A549 (cell line): Measurements from ENCODE around the gene RTN4RL2. TPM values are rescaled to one million over a fixed set of nuclear protein-coding genes. Genes with fewer than 3 reads are reported as not detected.

Experiments used
- ATAC-seq, 2 experiments: fragments of 200-7000 bp in 1 of 2; fragments of >200 bp in 1 of 2; cut with Nextera tagmentation in 1 of 2; cut with Tn5 transposase in 1 of 2; 3 replicates each; pipeline versions ENCODE4 v1.8.0 to v1.9.1; 2018 to 2020; ENCODE audit warnings: mild to moderate bottlenecking in 1 of 2, moderate library complexity in 1 of 2
- CTCF ChIA-PET: fragments of 300-600 bp; sonication (Branson Sonifier 250); formaldehyde crosslinking; extraction: SDS; loops from one replicate; lab custom pipeline; 2021; ENCODE audit warnings: antibody characterized with exemption, inconsistent platforms; lab: Yijun Ruan, JAX
- POLR2A ChIA-PET: fragments of 350-600 bp; formaldehyde crosslinking; extraction: SDS; loops from one replicate; lab custom pipeline; 2021; ENCODE audit warnings: antibody characterized with exemption, inconsistent platforms; lab: Yijun Ruan, JAX
- DNase-seq, 2 experiments: peaks; one replicate each; pipeline versions ENCODE4 v3.0.0 to v3.0.0-alpha.2; 2011 to 2016; ENCODE audit warnings: low read depth in 1 of 2, low spot score in 1 of 2
- FAIRE-seq: peaks from 2 replicates; lab custom pipeline; 2011; peaks lifted over from hg19 to GRCh38; lab: Jason Lieb, UNC
- H3K27ac ChIP-seq, 2 experiments: fragments of >200 bp; sonication (Bioruptor Twin); formaldehyde crosslinking; 3 replicates each; pipeline ENCODE4 v1.5.1; 2016 to 2017
- H3K4me1 ChIP-seq: fragments of >200 bp; sonication (Bioruptor Twin); formaldehyde crosslinking; 3 replicates; pipeline ENCODE4 v1.6.1; 2016
- H3K4me2 ChIP-seq: fragments of >200 bp; sonication (Bioruptor Twin); formaldehyde crosslinking; 3 replicates; pipeline ENCODE4 v1.6.1; 2016
- H3K4me3 ChIP-seq: fragments of >200 bp; sonication (Bioruptor Twin); formaldehyde crosslinking; 3 replicates; pipeline ENCODE4 v1.5.1; 2016
- H3K9me3 ChIP-seq: fragments of >200 bp; sonication (Bioruptor Twin); formaldehyde crosslinking; 3 replicates; pipeline ENCODE4 v1.6.1; 2016
- BCL3 ChIP-seq: fragments of >200 bp; sonication (Bioruptor Twin); formaldehyde crosslinking; IDR thresholded peaks from 3 replicates; pipeline ENCODE4 v1.6.1; 2016
- CBX2 ChIP-seq: fragments of 200-600 bp; sonication (generic); IDR thresholded peaks from 2 replicates; pipeline ENCODE4 v1.6.1; 2016; ENCODE audit warnings: low read depth, mild to moderate bottlenecking, borderline replicate concordance
- CEBPB ChIP-seq, 2 experiments: fragments of >200 bp in 1 of 2; sonication (Bioruptor Twin) in 1 of 2; formaldehyde crosslinking in 1 of 2; IDR thresholded peaks; 2 replicates each; pipeline ENCODE4 v1.6.1; 2012 to 2016
- CTCF ChIP-seq: fragments of >200 bp; sonication (Bioruptor Twin); formaldehyde crosslinking; IDR thresholded peaks from 3 replicates; pipeline ENCODE4 v1.5.1; 2016
- EHF ChIP-seq: fragments of 250-450 bp; sonication (Bioruptor Pico); IDR thresholded peaks from 2 replicates; pipeline ENCODE4 v1.5.0; 2020; ENCODE audit warnings: mild to moderate bottlenecking
- EHMT2 ChIP-seq: fragments of 200-600 bp; sonication (generic); IDR thresholded peaks from 2 replicates; pipeline ENCODE4 v1.6.1; 2016; ENCODE audit warnings: antibody characterized with exemption, low read depth, mild to moderate bottlenecking, moderate library complexity
- EP300 ChIP-seq, 2 experiments: fragments of >200 bp; sonication (Bioruptor Twin); formaldehyde crosslinking; IDR thresholded peaks; 2 replicates in 1 of 2; 3 replicates in 1 of 2; pipeline ENCODE4 v1.6.1; 2016 to 2017
- FOSB ChIP-seq: fragments of 250-450 bp; sonication (Bioruptor Pico); IDR thresholded peaks from 2 replicates; pipeline ENCODE4 v1.5.0; 2020; ENCODE audit warnings: mild to moderate bottlenecking, moderate library complexity
- FOXS1 ChIP-seq: fragments of 250-450 bp; sonication (Bioruptor Pico); IDR thresholded peaks from 2 replicates; pipeline ENCODE4 v1.5.0; 2020; ENCODE audit warnings: mild to moderate bottlenecking, moderate library complexity
- KDM5A ChIP-seq: fragments of 200-600 bp; sonication (generic); IDR thresholded peaks from 2 replicates; pipeline ENCODE4 v1.6.1; 2016; ENCODE audit warnings: antibody characterized with exemption, mild to moderate bottlenecking
- MAFK ChIP-seq: fragments of 450-650 bp; IDR thresholded peaks from 2 replicates; pipeline ENCODE4 v1.6.1; 2014; ENCODE audit not compliant: partially characterized antibody
- MYC ChIP-seq: IDR thresholded peaks from 2 replicates; pipeline ENCODE4 v1.6.1; 2012; ENCODE audit warnings: mild to moderate bottlenecking, inconsistent platforms, low read length, improper control_type of control experiment, borderline replicate concordance
- NFE2L2 ChIP-seq: fragments of 150-350 bp; conservative IDR thresholded peaks from 2 replicates; pipeline ENCODE4 v1.6.1; 2014; ENCODE audit warnings: low read length
- NR3C1 ChIP-seq: fragments of >200 bp; sonication (Bioruptor Twin); formaldehyde crosslinking; IDR thresholded peaks from 3 replicates; pipeline ENCODE4 v1.6.1; 2017
- PBX3 ChIP-seq: IDR thresholded peaks from 2 replicates; pipeline ENCODE4 v1.6.1; 2012
- RAD21 ChIP-seq, 2 experiments: fragments of >200 bp in 1 of 2; sonication (Bioruptor Twin) in 1 of 2; formaldehyde crosslinking in 1 of 2; IDR thresholded peaks in 1 of 2; conservative IDR thresholded peaks in 1 of 2; 2 replicates in 1 of 2; 3 replicates in 1 of 2; pipeline ENCODE4 v1.6.1; 2012 to 2018; ENCODE audit warnings: inconsistent platforms in 1 of 2
- RARB ChIP-seq: fragments of 250-450 bp; sonication (Bioruptor Pico); IDR thresholded peaks from 2 replicates; pipeline ENCODE4 v1.8.0; 2021; ENCODE audit warnings: mild to moderate bottlenecking, moderate library complexity
- RFX5 ChIP-seq: fragments of 450-650 bp; IDR thresholded peaks from 2 replicates; pipeline ENCODE4 v1.7.1; 2014; ENCODE audit warnings: antibody characterized with exemption, mild to moderate bottlenecking, moderate library complexity
- ZC3H11A ChIP-seq: fragments of 450-650 bp; IDR thresholded peaks from 2 replicates; pipeline ENCODE4 v1.6.1; 2014; ENCODE audit warnings: antibody characterized with exemption, mild to moderate bottlenecking
- ZFP36 ChIP-seq: fragments of 450-650 bp; IDR thresholded peaks from 2 replicates; pipeline ENCODE4 v1.6.1; 2014; ENCODE audit warnings: borderline replicate concordance; ENCODE audit not compliant: partially characterized antibody
- WGBS: methylation state at CpG from one replicate; pipeline ENCODE4 v1.1.6; 2017; ENCODE audit errors: missing lambda C conversion rate; 5-methylcytosine and 5-hydroxymethylcytosine counted together
- polyA plus RNA-seq, 4 experiments: library from polyadenylated mRNA; depleted of rRNA in 3 of 4; stranded (reverse); fragments of >200 nt; fragmentation: RNase III in 1 of 4; extraction: RNeasy Plus Mini Kit Qiagen cat#74134 plus additional on column Dnase treatment in 1 of 4; gene quantifications; 2 replicates in 3 of 4; 3 replicates in 1 of 4; pipeline ENCODE4 v1.2.3, GENCODE V29; 2011 to 2017

Gene RTN4RL2
- polyA plus RNA-seq, 2 of the 4 experiments (the other 2 are of a cell fraction): 9.2 to 23.7 TPM

GRCh38 chr11:57462597-57462996 lies 2.3 kb downstream of the RTN4RL2 start (continued):
- TF ChIP-seq NR3C1 (no peak), CEBPB (IDR thresholded peaks at IDR 0.05) (no peak)

- Histone ChIP-seq H3K4me1 (peaks cover 16% of the 10 kb centered on the region; the same call in 2 of the 3 replicates), H3K9me3 (no peaks in the 10 kb centered on the region), H3K4me3 (0 out of 3 replicates have a peak overlapping the region, but pooled peaks have one; percentile 74), H3K27ac (peak overlapping the region in 1 of 2 experiments; percentile 46; a peak in 2 of 6 replicates), H3K4me2 (peak overlapping the region; percentile 90)
- 76% methylated on average over 13 of the region's 14 CpGs for WGBS
- FAIRE-seq (no peak), ATAC-seq (no peak), DNase-seq (no peak)
- ChIA-PET POLR2A (no interaction called here), CTCF (interaction anchor here (1.0 to 11.7 kb wide), 6 partner anchors 10 to 101 kb away, joined by 3 to 228 read pairs (median 4); partner anchors contain the start of gene TIMM10)
- TF ChIP-seq EHMT2 (no peak), CBX2 (no peak), EHF (no peak), KDM5A (no peak), FOSB (CRISPR knock-in tag) (no peak), NR3C1 (no peak), EP300 (IDR thresholded peaks at IDR 0.05) (no peak), RARB (CRISPR knock-in tag) (no peak), NFE2L2 (no peak), RAD21 (conservative IDR thresholded peaks at IDR 0.05 in 1 of 2, IDR thresholded peaks at IDR 0.05 in 1 of 2) (no peak), PBX3 (no peak), CTCF (no peak), RFX5 (no peak), FOXS1 (CRISPR knock-in tag) (no peak), ZC3H11A (no peak), MAFK (no peak), BCL3 (no peak), MYC (no peak)
Measured at GRCh38 chr11:57463671-57464538, 3.6 kb downstream of the RTN4RL2 start.

GRCh38 chr11:57464539-57465181 lies 4.3 kb downstream of the RTN4RL2 start:
- H3K27ac ChIP-seq: no peak overlapping the region
- H3K4me1 ChIP-seq: peaks cover 11% of the 10 kb centered on the region; the same call in 2 of the 3 replicates
- 84% methylated on average over 30 of the region's 30 CpGs for WGBS
- H3K4me2 ChIP-seq: 0 out of 3 replicates have a peak overlapping the region, but pooled peaks have one; percentile 90
- H3K9me3 ChIP-seq: no peaks in the 10 kb centered on the region
- POLR2A ChIA-PET: no interaction called here
- TF ChIP-seq MAFK (no peak), ZFP36 (peak; percentile 53)
- ATAC-seq (no peak), DNase-seq (no peak), FAIRE-seq (no peak)
- CTCF ChIA-PET: interaction anchor here (1.0 to 11.7 kb wide), 6 partner anchors 7 to 62 kb away, joined by 3 to 228 read pairs (median 6); partner anchors contain the start of gene TIMM10
- H3K4me3 ChIP-seq: no peak overlapping the region
